GM19043 (cell line): ENCODE results near the gene ZDHHC4.
A peak's percentile ranks its signal among the peaks of the same experiment; 100 is the strongest.
"Not testable (repeated sequence)": the region's sequence is repeated elsewhere in the genome, so short reads cannot be mapped to it uniquely, and the experiment has no call there.

Source experiments
- ATAC-seq: cut with Tn5 transposase; IDR thresholded peaks from one replicate; pipeline ENCODE4 v1.9.1; 2021; ENCODE audit warnings: low read depth; ENCODE audit not compliant: unreplicated experiment

ZDHHC4 gene

GRCh38 chr7:6559896-6560295, 17.4 kb upstream of the ZDHHC4 start:
- no peak for ATAC-seq

GRCh38 chr7:6562106-6562505, 15.1 kb upstream of the ZDHHC4 start:
- no peak for ATAC-seq

GRCh38 chr7:6563936-6564770, 13.1 kb upstream of the ZDHHC4 start:
- ATAC-seq = no peak

- no peak for ATAC-seq
Measured at GRCh38 chr7:6565655-6566054, 11.6 kb upstream of the ZDHHC4 start.

- no peak for ATAC-seq
Measured at GRCh38 chr7:6567886-6568285, 9.4 kb upstream of the ZDHHC4 start.

GRCh38 chr7:6571160-6571779, 6.0 kb upstream of the ZDHHC4 start:
- no peak for ATAC-seq

- no peak for ATAC-seq
Measured at GRCh38 chr7:6575281-6576023, 1.8 kb upstream of the ZDHHC4 start.

- ATAC-seq = no peak
Measured at GRCh38 chr7:6576024-6576866, 1.0 kb upstream of the ZDHHC4 start.

- ATAC-seq = not testable (repeated sequence)
Measured at GRCh38 chr7:6576867-6577368, 336 bp upstream of the ZDHHC4 start.

- ATAC-seq = no peak
Measured at GRCh38 chr7:6578114-6579084, 1.1 kb downstream of the ZDHHC4 start.

GRCh38 chr7:6579446-6579845, 2.2 kb downstream of the ZDHHC4 start:
- no peak for ATAC-seq

- not testable (repeated sequence) for ATAC-seq
Measured at GRCh38 chr7:6585746-6586432, 8.6 kb downstream of the ZDHHC4 start.

- no peak for ATAC-seq
Measured at GRCh38 chr7:6588566-6588965, 11.3 kb downstream of the ZDHHC4 start.

GRCh38 chr7:6589151-6589828, 12.0 kb downstream of the ZDHHC4 start:
- no peak for ATAC-seq

GRCh38 chr7:6589829-6590644, 12.8 kb downstream of the ZDHHC4 start, which contains the start of gene INTS15:
TSS of gene INTS15 (plus strand) at chr7:6590021. CDS start at chr7:6590284, 263 bp downstream.
- ATAC-seq = peak; percentile 83

- ATAC-seq = no peak
Measured at GRCh38 chr7:6590645-6591110, 13.4 kb downstream of the ZDHHC4 start.

GRCh38 chr7:6600093-6600492, 22.8 kb downstream of the ZDHHC4 start:
- ATAC-seq = no peak
